Nephron progenitor cell (in vitro differentiated cells): ENCODE measurements around the gene CEP250.
"Not testable (repeated sequence)": the region's sequence is repeated elsewhere in the genome, so short reads cannot be mapped to it uniquely, and the experiment has no call there.

Source experiments
- DNase-seq: peaks from one replicate; pipeline ENCODE4 v3.0.0; 2021
- H3K27ac Mint-ChIP-seq: 2 replicates; pipeline ENCODE4 v1.8.0; 2021; ENCODE audit warnings: mild to moderate bottlenecking, moderate library complexity, mixed read lengths
- H3K27me3 Mint-ChIP-seq: 2 replicates; pipeline ENCODE4 v1.8.0; 2021; ENCODE audit warnings: mild to moderate bottlenecking, low read depth, mixed read lengths; ENCODE audit not compliant: poor library complexity
- H3K36me3 Mint-ChIP-seq: 2 replicates; pipeline ENCODE4 v1.8.0; 2021; ENCODE audit warnings: low read depth, mixed read lengths
- H3K4me1 Mint-ChIP-seq: 2 replicates; pipeline ENCODE4 v1.8.0; 2021; ENCODE audit warnings: mixed read lengths
- H3K4me3 Mint-ChIP-seq: 2 replicates; pipeline ENCODE4 v1.8.0; 2021; ENCODE audit warnings: mild to moderate bottlenecking, moderate library complexity, mixed read lengths
- H3K9me3 Mint-ChIP-seq: 2 replicates; pipeline ENCODE4 v1.8.0; 2021; ENCODE audit warnings: mild to moderate bottlenecking, moderate library complexity, mixed read lengths
- CTCF ChIP-seq: fragments of 200-600 bp; sonication (generic); IDR thresholded peaks from 2 replicates; pipeline ENCODE4 v1.5.0; 2021; ENCODE audit warnings: antibody characterized with exemption

The CEP250 gene

GRCh38 chr20:35515341-35515740 lies 59.9 kb downstream of the CEP250 start:
- no peaks in the 10 kb centered on the region for H3K9me3 Mint-ChIP-seq
- H3K27me3 Mint-ChIP-seq = no peaks in the 10 kb centered on the region
- no peak for DNase-seq
- H3K4me1 Mint-ChIP-seq = no peaks in the 10 kb centered on the region
- peaks cover 10% of the 10 kb centered on the region for H3K36me3 Mint-ChIP-seq
- H3K4me3 Mint-ChIP-seq = no peak overlapping the region
- no peak for TF ChIP-seq CTCF
- H3K27ac Mint-ChIP-seq = no peak overlapping the region

GRCh38 chr20:35515949-35516645 lies 60.7 kb downstream of the CEP250 start:
- H3K4me3 Mint-ChIP-seq = no peak overlapping the region

GRCh38 chr20:35517125-35517524 lies 61.7 kb downstream of the CEP250 start:
- Mint-ChIP-seq H3K36me3 (peaks cover 3% of the 10 kb centered on the region), H3K4me3 (no peak overlapping the region), H3K9me3 (no peaks in the 10 kb centered on the region), H3K27ac (peak overlapping the region; percentile 20), H3K27me3 (peaks cover 4% of the 10 kb centered on the region), H3K4me1 (no peaks in the 10 kb centered on the region)
- no peak for DNase-seq
- TF ChIP-seq CTCF = no peak

More at GRCh38 chr20:35515949-35516645, 60.7 kb downstream of the CEP250 start:
- H3K36me3 Mint-ChIP-seq = peaks cover 10% of the 10 kb centered on the region
- peaks cover 3% of the 10 kb centered on the region for H3K27me3 Mint-ChIP-seq
- TF ChIP-seq CTCF = no peak
- DNase-seq = no peak
- H3K4me1 Mint-ChIP-seq = no peaks in the 10 kb centered on the region
- no peaks in the 10 kb centered on the region for H3K9me3 Mint-ChIP-seq
- no peak overlapping the region for H3K27ac Mint-ChIP-seq

- H3K36me3 Mint-ChIP-seq, H3K27ac Mint-ChIP-seq, H3K4me1 Mint-ChIP-seq, H3K4me3 Mint-ChIP-seq, H3K9me3 Mint-ChIP-seq, H3K27me3 Mint-ChIP-seq, DNase-seq: not testable (repeated sequence)
Measured at GRCh38 chr20:35517767-35518166, 62.4 kb downstream of the CEP250 start.

- DNase-seq = no peak
- no peaks in the 10 kb centered on the region for H3K9me3 Mint-ChIP-seq
- peaks cover 10% of the 10 kb centered on the region for H3K27me3 Mint-ChIP-seq
- H3K4me3 Mint-ChIP-seq = no peak overlapping the region
- no peaks in the 10 kb centered on the region for H3K36me3 Mint-ChIP-seq
- no peaks in the 10 kb centered on the region for H3K4me1 Mint-ChIP-seq
- no peak for TF ChIP-seq CTCF
- no peak overlapping the region for H3K27ac Mint-ChIP-seq
Measured at GRCh38 chr20:35518955-35519354, 63.6 kb downstream of the CEP250 start.

GRCh38 chr20:35523298-35523888 lies 68.0 kb downstream of the CEP250 start:
- peak; percentile 25 for DNase-seq
- Mint-ChIP-seq H3K4me1 (peaks cover 5% of the 10 kb centered on the region), H3K4me3 (no peak overlapping the region), H3K27ac (no peak overlapping the region), H3K36me3 (no peaks in the 10 kb centered on the region), H3K9me3 (peaks cover 11% of the 10 kb centered on the region), H3K27me3 (peaks cover 13% of the 10 kb centered on the region)
- peak; percentile 36 for TF ChIP-seq CTCF
